HepG2 (cell line): ENCODE measurements around the gene KCTD19. TPM values are rescaled to one million over a fixed set of nuclear protein-coding genes. Genes with fewer than 3 reads are reported as not detected.

ENCODE experiments used
- BRF2 ChIP-seq: sonication (generic); formaldehyde crosslinking; IDR thresholded peaks from 2 replicates; pipeline ENCODE4 v1.8.1; 2022; ENCODE audit warnings: mild to moderate bottlenecking, missing genetic modification reagents
- E2F5 ChIP-seq: sonication (generic); formaldehyde crosslinking; conservative IDR thresholded peaks from 2 replicates; pipeline ENCODE4 v1.4.0; 2020; ENCODE audit warnings: missing genetic modification reagents
- FOXJ3 ChIP-seq: sonication (generic); formaldehyde crosslinking; IDR thresholded peaks from 2 replicates; pipeline ENCODE4 v1.4.0; 2020; ENCODE audit warnings: missing genetic modification reagents, mild to moderate bottlenecking, borderline replicate concordance
- HNRNPH1 ChIP-seq: fragments of 200-400 bp; formaldehyde crosslinking; optimal IDR thresholded peaks from 2 replicates; pipeline ENCODE3; 2017; ENCODE audit warnings: mild to moderate bottlenecking, low read depth, low read length
- ISX ChIP-seq: sonication (generic); formaldehyde crosslinking; conservative IDR thresholded peaks from 2 replicates; pipeline ENCODE4 v1.5.0; 2020; ENCODE audit warnings: missing genetic modification reagents
- MIER3 ChIP-seq: IDR thresholded peaks from 2 replicates; pipeline ENCODE4 v1.6.1; 2016; ENCODE audit warnings: missing compliant biosample characterization, borderline replicate concordance
- PHB2 ChIP-seq: fragments of 450-650 bp; IDR thresholded peaks from 2 replicates; pipeline ENCODE4 v1.6.1; 2018; ENCODE audit not compliant: partially characterized antibody
- POGK ChIP-seq: sonication (generic); formaldehyde crosslinking; conservative IDR thresholded peaks from 2 replicates; pipeline ENCODE4 v1.8.0; 2022; ENCODE audit warnings: mild to moderate bottlenecking, moderate library complexity, missing genetic modification reagents
- POLR2A ChIP-seq, 2 experiments: IDR thresholded peaks; 2 replicates each; pipeline ENCODE4 v1.6.1; 2011; ENCODE audit warnings: low read depth in 2 of 2, low read length in 2 of 2, mild to moderate bottlenecking in 1 of 2, moderate library complexity in 1 of 2; ENCODE audit not compliant: insufficient read depth in 1 of 2
- SOX5 ChIP-seq: IDR thresholded peaks from 2 replicates; pipeline ENCODE4 v1.6.1; 2016; ENCODE audit warnings: borderline replicate concordance
- SP4 ChIP-seq: sonication (generic); formaldehyde crosslinking; IDR thresholded peaks from 2 replicates; pipeline ENCODE4 v1.8.1; 2023; ENCODE audit warnings: mild to moderate bottlenecking, missing genetic modification reagents
- TBX2 ChIP-seq: sonication (generic); formaldehyde crosslinking; IDR thresholded peaks from 2 replicates; pipeline ENCODE4 v1.5.0; 2020; ENCODE audit warnings: missing genetic modification reagents, mild to moderate bottlenecking, borderline replicate concordance
- ZBTB38 ChIP-seq: sonication (generic); formaldehyde crosslinking; IDR thresholded peaks from 2 replicates; pipeline ENCODE4 v1.5.1; 2020; ENCODE audit warnings: mild to moderate bottlenecking, missing genetic modification reagents
- ZBTB42 ChIP-seq: sonication (generic); formaldehyde crosslinking; IDR thresholded peaks from 2 replicates; pipeline ENCODE4 v1.5.0; 2020; ENCODE audit warnings: mild to moderate bottlenecking, missing genetic modification reagents
- ZFP41 ChIP-seq: sonication (generic); formaldehyde crosslinking; IDR thresholded peaks from 2 replicates; pipeline ENCODE4 v1.4.0; 2020; ENCODE audit warnings: mild to moderate bottlenecking, missing genetic modification reagents, borderline replicate concordance
- ZNF30 ChIP-seq: sonication (generic); formaldehyde crosslinking; IDR thresholded peaks from 2 replicates; pipeline ENCODE4 v1.5.0; 2020; ENCODE audit warnings: mild to moderate bottlenecking, missing genetic modification reagents
- ZNF549 ChIP-seq: sonication (generic); formaldehyde crosslinking; IDR thresholded peaks from 2 replicates; pipeline ENCODE4 v1.5.0; 2020; ENCODE audit warnings: missing genetic modification reagents
- ZNF780A ChIP-seq: sonication (generic); formaldehyde crosslinking; IDR thresholded peaks from 2 replicates; pipeline ENCODE4 v1.8.0; 2022; ENCODE audit warnings: mild to moderate bottlenecking, missing genetic modification reagents, moderate library complexity
- ZSCAN30 ChIP-seq: sonication (generic); formaldehyde crosslinking; IDR thresholded peaks from 2 replicates; pipeline ENCODE4 v1.5.0; 2020; ENCODE audit warnings: mild to moderate bottlenecking, missing genetic modification reagents
- polyA plus RNA-seq, 8 experiments: library from polyadenylated mRNA; depleted of rRNA in 3 of 8; stranded (reverse) in 7 of 8; unstranded in 1 of 8; fragments of >200 nt; fragmentation: Illumina TruSeq in 4 of 8; extraction: Trizol in 4 of 8; gene quantifications; 2 replicates each; pipeline versions ENCODE4 v1.2.1 to v1.2.3, GENCODE V29; 2011 to 2016; ENCODE audit warnings: low read depth in 4 of 8, missing spikeins in 1 of 8, mixed read lengths in 1 of 8; ENCODE audit not compliant: insufficient read depth in 1 of 8
- total RNA-seq, 5 experiments: library from RNA; depleted of rRNA; stranded (reverse); fragments of >200 nt; fragmentation: Illumina TruSeq; extraction: Trizol; gene quantifications; 2 replicates each; pipeline ENCODE4 v1.2.3, GENCODE V29; 2016; ENCODE audit warnings: low read depth in 1 of 5
- TF ChIP-seq, protein P1 (sequence below): sonication (generic); formaldehyde crosslinking; IDR thresholded peaks from 2 replicates; pipeline ENCODE4 v1.8.0; 2022; ENCODE audit warnings: mild to moderate bottlenecking, missing genetic modification reagents, moderate library complexity
- TF ChIP-seq, protein P2 (sequence below): sonication (generic); formaldehyde crosslinking; IDR thresholded peaks from 2 replicates; pipeline ENCODE4 v1.5.0; 2020; ENCODE audit warnings: mild to moderate bottlenecking, missing genetic modification reagents
- TF ChIP-seq, protein P3 (sequence below): sonication (generic); formaldehyde crosslinking; IDR thresholded peaks from 2 replicates; pipeline ENCODE4 v1.8.1; 2023; ENCODE audit warnings: mild to moderate bottlenecking, missing genetic modification reagents, borderline replicate concordance

KCTD19 gene
- total and polyA plus RNA-seq, 2 of the 13 experiments (the other 11 are each of a cell fraction or from before 2014, with no cell fraction given): not detected

DNA sequence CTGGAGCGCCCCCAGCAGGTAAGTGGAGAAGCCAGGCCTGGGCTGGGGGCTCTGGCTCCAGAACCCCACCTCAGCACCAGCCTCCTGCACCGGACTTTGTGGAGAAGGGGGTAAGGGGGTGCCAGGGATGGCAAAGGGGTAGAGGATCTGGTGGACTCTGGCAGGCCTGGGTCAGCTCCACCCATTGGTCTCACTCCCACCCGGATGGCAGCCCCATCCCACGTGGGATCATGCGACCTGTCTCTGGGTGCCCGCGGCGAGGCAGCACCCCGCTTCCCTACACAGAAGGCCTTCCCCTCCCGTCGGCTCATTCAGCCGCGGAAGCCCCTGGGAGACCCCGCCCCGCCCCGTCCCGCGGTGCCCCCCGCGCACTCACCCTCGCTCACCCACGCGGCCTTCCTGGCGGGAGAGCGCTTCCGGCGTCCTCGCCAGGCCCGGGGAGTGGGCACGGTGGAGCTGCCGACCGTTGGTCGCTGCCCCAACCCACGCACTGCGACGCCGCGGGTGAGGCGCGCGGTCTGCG lies 47.7 kb downstream of the KCTD19 start (continued):
- TF ChIP-seq, protein P1, sequence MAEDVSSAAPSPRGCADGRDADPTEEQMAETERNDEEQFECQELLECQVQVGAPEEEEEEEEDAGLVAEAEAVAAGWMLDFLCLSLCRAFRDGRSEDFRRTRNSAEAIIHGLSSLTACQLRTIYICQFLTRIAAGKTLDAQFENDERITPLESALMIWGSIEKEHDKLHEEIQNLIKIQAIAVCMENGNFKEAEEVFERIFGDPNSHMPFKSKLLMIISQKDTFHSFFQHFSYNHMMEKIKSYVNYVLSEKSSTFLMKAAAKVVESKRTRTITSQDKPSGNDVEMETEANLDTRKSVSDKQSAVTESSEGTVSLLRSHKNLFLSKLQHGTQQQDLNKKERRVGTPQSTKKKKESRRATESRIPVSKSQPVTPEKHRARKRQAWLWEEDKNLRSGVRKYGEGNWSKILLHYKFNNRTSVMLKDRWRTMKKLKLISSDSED (CRISPR knock-in tag): no peak
- TF ChIP-seq, protein P2, sequence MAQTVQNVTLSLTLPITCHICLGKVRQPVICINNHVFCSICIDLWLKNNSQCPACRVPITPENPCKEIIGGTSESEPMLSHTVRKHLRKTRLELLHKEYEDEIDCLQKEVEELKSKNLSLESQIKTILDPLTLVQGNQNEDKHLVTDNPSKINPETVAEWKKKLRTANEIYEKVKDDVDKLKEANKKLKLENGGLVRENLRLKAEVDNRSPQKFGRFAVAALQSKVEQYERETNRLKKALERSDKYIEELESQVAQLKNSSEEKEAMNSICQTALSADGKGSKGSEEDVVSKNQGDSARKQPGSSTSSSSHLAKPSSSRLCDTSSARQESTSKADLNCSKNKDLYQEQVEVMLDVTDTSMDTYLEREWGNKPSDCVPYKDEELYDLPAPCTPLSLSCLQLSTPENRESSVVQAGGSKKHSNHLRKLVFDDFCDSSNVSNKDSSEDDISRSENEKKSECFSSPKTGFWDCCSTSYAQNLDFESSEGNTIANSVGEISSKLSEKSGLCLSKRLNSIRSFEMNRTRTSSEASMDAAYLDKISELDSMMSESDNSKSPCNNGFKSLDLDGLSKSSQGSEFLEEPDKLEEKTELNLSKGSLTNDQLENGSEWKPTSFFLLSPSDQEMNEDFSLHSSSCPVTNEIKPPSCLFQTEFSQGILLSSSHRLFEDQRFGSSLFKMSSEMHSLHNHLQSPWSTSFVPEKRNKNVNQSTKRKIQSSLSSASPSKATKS (CRISPR knock-in tag): no peak
- no peak for TF ChIP-seq BRF2 (CRISPR knock-in tag)
- TF ChIP-seq ZNF549: no peak
- no peak for TF ChIP-seq E2F5 (CRISPR knock-in tag)
- TF ChIP-seq POLR2A (IDR thresholded peaks at IDR 0.05; ENCODE audit: insufficient read depth in 1 of 2, low read depth in 2 of 2, low read length in 2 of 2): no peak
- TF ChIP-seq ZBTB38 (CRISPR knock-in tag): no peak
- 0 out of 2 replicates have a peak, but pooled peaks have one; percentile 45 for TF ChIP-seq ISX (CRISPR knock-in tag)
- no peak for TF ChIP-seq FOXJ3
- no peak; the same call in 1 of the 2 replicates for TF ChIP-seq ZNF780A (CRISPR knock-in tag)
- no peak for TF ChIP-seq POGK (CRISPR knock-in tag)
- no peak for TF ChIP-seq ZNF30
- peak; percentile 77; the same call in 1 of the 2 replicates for TF ChIP-seq ZBTB42 (CRISPR knock-in tag)
- no peak for TF ChIP-seq SP4
- no peak; the same call in 1 of the 2 replicates for TF ChIP-seq ZSCAN30
- TF ChIP-seq TBX2 (CRISPR knock-in tag): peak; percentile 12; the same call in 1 of the 2 replicates
- TF ChIP-seq SOX5 (CRISPR knock-in tag): no peak
- TF ChIP-seq ZFP41 (CRISPR knock-in tag): no peak
- TF ChIP-seq, protein P3, sequence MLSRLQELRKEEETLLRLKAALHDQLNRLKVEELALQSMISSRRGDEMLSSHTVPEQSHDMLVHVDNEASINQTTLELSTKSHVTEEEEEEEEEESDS (CRISPR knock-in tag): no peak
- no peak for TF ChIP-seq MIER3 (CRISPR knock-in tag)
- no peak for TF ChIP-seq PHB2
- no peak for TF ChIP-seq HNRNPH1
